Neuronal stem cell (in vitro differentiated cells): Measurements from ENCODE around the gene KDM5B.

Experiments
- DNase-seq: peaks from one replicate; pipeline ENCODE4 v3.0.0-alpha.2; 2013; ENCODE audit warnings: low spot score
- H2AFZ ChIP-seq: one replicate; pipeline ENCODE4 v1.6.1; 2013; ENCODE audit warnings: mild to moderate bottlenecking, low read length, inconsistent platforms
- H2AK5ac ChIP-seq: 2 replicates; pipeline ENCODE4 v1.6.1; 2013; ENCODE audit warnings: low read depth, mild to moderate bottlenecking, inconsistent platforms, low read length, moderate library complexity, mixed read lengths
- H2BK120ac ChIP-seq: 2 replicates; pipeline ENCODE4 v1.6.1; 2013; ENCODE audit warnings: low read depth, mild to moderate bottlenecking, inconsistent platforms, low read length, moderate library complexity, mixed read lengths
- H2BK12ac ChIP-seq: one replicate; pipeline ENCODE4 v1.6.1; 2013; ENCODE audit warnings: low read length, inconsistent platforms
- H2BK15ac ChIP-seq: 2 replicates; pipeline ENCODE4 v1.6.1; 2013; ENCODE audit warnings: mild to moderate bottlenecking, low read length, inconsistent platforms, mixed read lengths
- H2BK5ac ChIP-seq: one replicate; pipeline ENCODE4 v1.6.1; 2013; ENCODE audit warnings: inconsistent platforms, mild to moderate bottlenecking, low read length, moderate library complexity
- H3K14ac ChIP-seq: one replicate; pipeline ENCODE4 v1.6.1; 2013; ENCODE audit warnings: low read length, inconsistent platforms
- H3K18ac ChIP-seq: 2 replicates; pipeline ENCODE4 v1.6.1; 2013; ENCODE audit warnings: low read length, inconsistent platforms
- H3K23ac ChIP-seq: 2 replicates; pipeline ENCODE4 v1.6.1; 2013; ENCODE audit warnings: low read depth, mild to moderate bottlenecking, mixed read lengths, low read length, inconsistent platforms; ENCODE audit not compliant: poor library complexity
- H3K27ac ChIP-seq: replicated peaks from 3 replicates; pipeline ENCODE4 v1.5.1; 2013; ENCODE audit warnings: low read length, inconsistent platforms
- H3K27me3 ChIP-seq, 3 experiments: 2 replicates each; pipeline ENCODE4 v1.6.1; 2013; ENCODE audit warnings: low read length in 3 of 3, mild to moderate bottlenecking in 2 of 3, inconsistent platforms in 1 of 3, low read depth in 1 of 3, mixed read lengths in 1 of 3, moderate library complexity in 1 of 3; ENCODE audit not compliant: control insufficient read depth in 3 of 3, insufficient read depth in 3 of 3
- H3K36me3 ChIP-seq, 2 donors: replicated peaks in 1 of 2; 2 replicates each; pipeline ENCODE4 v1.6.1; 2013; ENCODE audit warnings: low read length in 2 of 2; ENCODE audit not compliant: control insufficient read depth in 2 of 2, insufficient read depth in 2 of 2
- H3K4ac ChIP-seq: 2 replicates; pipeline ENCODE4 v1.6.1; 2013; ENCODE audit warnings: inconsistent platforms, mild to moderate bottlenecking, low read length, moderate library complexity
- H3K4me1 ChIP-seq, 2 donors: 1 replicate in 1 of 2; 2 replicates in 1 of 2; pipeline ENCODE4 v1.6.1; 2013; ENCODE audit warnings: low read length in 2 of 2, low read depth in 1 of 2; ENCODE audit not compliant: control insufficient read depth in 2 of 2, insufficient read depth in 1 of 2
- H3K4me2 ChIP-seq: one replicate; pipeline ENCODE4 v1.6.1; 2013; ENCODE audit warnings: mild to moderate bottlenecking, low read length, inconsistent platforms; ENCODE audit not compliant: insufficient read depth, poor library complexity, severe bottlenecking
- H3K4me3 ChIP-seq, 2 donors: 2 replicates each; pipeline ENCODE4 v1.5.1; 2013; ENCODE audit warnings: low read length in 2 of 2, mild to moderate bottlenecking in 2 of 2, inconsistent platforms in 1 of 2, moderate library complexity in 1 of 2
- H3K79me1 ChIP-seq: one replicate; pipeline ENCODE4 v1.6.1; 2013; ENCODE audit warnings: low read depth, mild to moderate bottlenecking, inconsistent platforms, low read length, moderate library complexity
- H3K9ac ChIP-seq: one replicate; pipeline ENCODE4 v1.6.1; 2013; ENCODE audit warnings: mild to moderate bottlenecking, low read depth, low read length, inconsistent platforms; ENCODE audit not compliant: poor library complexity
- H3K9me3 ChIP-seq, 2 donors: replicated peaks in 1 of 2; 2 replicates each; pipeline versions ENCODE3 to v1.6.1; 2013; ENCODE audit warnings: low read length in 2 of 2, mild to moderate bottlenecking in 2 of 2, inconsistent platforms in 1 of 2, low read depth in 1 of 2, mixed read lengths in 1 of 2, moderate library complexity in 1 of 2; ENCODE audit not compliant: control insufficient read depth in 2 of 2, insufficient read depth in 1 of 2
- H4K8ac ChIP-seq: one replicate; pipeline ENCODE4 v1.6.1; 2013; ENCODE audit warnings: low read depth, mild to moderate bottlenecking, inconsistent platforms, low read length, moderate library complexity
- H4K91ac ChIP-seq: one replicate; pipeline ENCODE4 v1.6.1; 2013; ENCODE audit warnings: low read length, low read depth, mild to moderate bottlenecking, inconsistent platforms; ENCODE audit not compliant: poor library complexity
- WGBS, 2 donors: extraction: QIAGEN DNeasy Blood & Tissue Kit; methylation state at CpG; one replicate each; pipeline ENCODE4 v1.1.7; 2013; ENCODE audit warnings: missing lambda C conversion rate in 2 of 2, mixed read lengths in 1 of 2; ENCODE audit not compliant: insufficient read length in 2 of 2, insufficient replicate concordance in 1 of 2; ENCODE audit errors: extremely low coverage in 2 of 2; 5-methylcytosine and 5-hydroxymethylcytosine counted together

The KDM5B gene

DNA sequence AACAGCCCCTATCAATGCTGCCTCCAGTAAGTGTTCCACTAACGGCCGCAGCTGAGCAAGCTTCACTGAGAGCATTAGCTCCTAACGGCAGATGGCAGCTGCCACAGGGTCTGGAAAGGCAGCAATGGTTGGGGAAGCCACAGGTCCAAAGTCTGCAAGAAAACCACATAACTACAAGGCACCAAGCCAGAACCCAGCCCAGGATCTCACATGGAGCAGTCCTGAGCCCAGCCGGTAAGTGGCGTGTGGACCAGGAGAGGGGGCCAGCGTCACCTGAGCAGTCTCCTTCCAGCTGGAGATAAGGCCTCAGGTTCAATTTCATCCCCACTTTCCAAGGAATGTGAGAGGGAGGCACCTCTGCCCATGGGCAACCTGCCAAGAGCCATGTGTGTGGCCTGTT, 111.2 kb downstream of the KDM5B start:
- no peak overlapping the region for H2BK15ac ChIP-seq
- no peak overlapping the region for H3K4ac ChIP-seq
- H3K23ac ChIP-seq: peak overlapping the region; percentile 11

DNA sequence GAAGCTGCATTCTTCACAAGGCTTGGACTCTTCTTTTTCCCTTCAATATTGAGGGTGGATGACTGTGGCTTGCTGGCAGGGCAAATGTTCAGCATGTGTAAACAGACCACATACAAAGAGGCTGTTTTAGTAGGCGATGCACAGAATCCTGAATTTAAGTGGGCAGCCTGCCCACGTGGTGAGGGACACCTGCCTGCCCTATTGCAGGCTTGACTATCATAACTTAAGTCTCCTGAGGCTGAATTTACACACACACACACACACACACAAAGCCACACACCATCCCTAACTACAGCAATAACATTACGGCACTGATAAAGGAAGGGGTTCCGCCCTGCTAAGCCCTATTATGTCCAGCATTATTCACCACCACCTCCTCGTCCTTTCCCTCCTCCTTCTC, 113.9 kb downstream of the KDM5B start:
- no peak overlapping the region for H2AFZ ChIP-seq
- no peaks in the 10 kb centered on the region for H3K9me3 ChIP-seq

More for the DNA sequence above, 111.2 kb downstream of the KDM5B start:
- Histone ChIP-seq H3K27ac (no peak overlapping the region), H3K79me1 (peaks cover 1% of the 10 kb centered on the region), H2BK12ac (no peak overlapping the region), H3K9ac (no peak overlapping the region), H3K4me2 (no peak overlapping the region), H3K36me3 (no peaks in the 10 kb centered on the region), H4K8ac (no peak overlapping the region), H3K27me3 (peaks cover 0 to 49% (median 0%) of the 10 kb centered on the region in 3 experiments), H3K4me1 (no peaks in the 10 kb centered on the region), H2BK5ac (no peak overlapping the region), H2BK120ac (no peak overlapping the region), H3K9me3 (no peaks in the 10 kb centered on the region), H2AK5ac (no peak overlapping the region), H3K18ac (no peak overlapping the region), H3K4me3 (no peak overlapping the region), H2AFZ (no peak overlapping the region), H4K91ac (no peak overlapping the region), H3K14ac (no peak overlapping the region)
- DNase-seq: no peak
- WGBS, 2 donors: no CpG with 5 or more reads among the region's 6 CpGs

DNA sequence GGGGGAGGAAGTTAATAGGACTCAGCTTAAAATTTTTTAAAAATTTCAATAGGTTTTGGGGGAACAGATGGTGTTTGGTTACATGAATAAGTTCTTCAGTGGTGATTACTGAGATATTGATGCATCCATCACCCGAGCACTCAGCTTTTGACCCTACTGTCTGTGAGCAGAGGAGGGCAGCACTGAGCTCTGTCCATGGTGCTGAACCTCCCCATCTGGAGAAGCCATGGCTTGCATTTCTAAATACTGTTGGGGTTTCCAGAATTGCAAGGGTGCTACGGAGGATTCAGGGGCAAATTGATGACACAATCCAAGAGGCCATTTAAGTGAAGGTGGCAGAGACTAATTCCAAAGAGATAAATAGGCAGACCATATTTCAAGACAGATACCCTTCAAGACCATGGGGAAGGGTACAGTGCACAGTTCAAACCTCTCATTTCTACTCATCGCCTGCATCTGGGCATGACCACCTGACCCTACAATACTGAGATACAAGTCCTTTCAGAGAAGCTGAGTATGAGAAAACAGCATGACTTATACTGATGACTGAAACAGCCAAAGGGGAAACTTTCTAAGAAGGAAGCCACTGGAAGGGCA, 115.2 kb downstream of the KDM5B start:
- Histone ChIP-seq H2BK12ac (no peak overlapping the region), H3K9ac (no peak overlapping the region), H4K91ac (no peak overlapping the region), H3K79me1 (no peaks in the 10 kb centered on the region), H2BK5ac (no peak overlapping the region), H3K27me3 (peaks cover 0 to 29% (median 0%) of the 10 kb centered on the region in 3 experiments), H2AK5ac (no peak overlapping the region), H4K8ac (no peak overlapping the region), H3K14ac (no peak overlapping the region), H3K4me3 (no peak overlapping the region), H3K36me3 (no peaks in the 10 kb centered on the region), H3K9me3 (no peaks in the 10 kb centered on the region), H2BK120ac (no peak overlapping the region), H3K18ac (no peak overlapping the region), H3K4me2 (no peak overlapping the region), H3K27ac (no peak overlapping the region), H3K4me1 (peaks cover 0 to 3% of the 10 kb centered on the region in 2 donors), H3K4ac (no peak overlapping the region), H2BK15ac (no peak overlapping the region), H3K23ac (no peak overlapping the region), H2AFZ (no peak overlapping the region)
- WGBS, 2 donors: no CpG with 5 or more reads among the region's 3 CpGs
- peak; percentile 83 for DNase-seq

More for the DNA sequence above, 113.9 kb downstream of the KDM5B start:
- no peaks in the 10 kb centered on the region for H3K36me3 ChIP-seq
- no peak overlapping the region for H2BK5ac ChIP-seq
- H3K27me3 ChIP-seq: peaks cover 0 to 29% (median 0%) of the 10 kb centered on the region in 3 experiments
- no peak overlapping the region for H4K91ac ChIP-seq
- no peak overlapping the region for H3K14ac ChIP-seq
- H3K23ac ChIP-seq: no peak overlapping the region
- no peak overlapping the region for H3K4me2 ChIP-seq
- H2AK5ac ChIP-seq: no peak overlapping the region
- WGBS, 2 donors: no CpG with 5 or more reads among the region's 5 CpGs
- no peak overlapping the region for H4K8ac ChIP-seq
- no peak overlapping the region for H3K9ac ChIP-seq
- no peak for DNase-seq
- no peak overlapping the region for H2BK120ac ChIP-seq
- H3K27ac ChIP-seq: no peak overlapping the region
- no peaks in the 10 kb centered on the region for H3K79me1 ChIP-seq
- no peaks in the 10 kb centered on the region for H3K4me1 ChIP-seq
- H2BK12ac ChIP-seq: no peak overlapping the region
- H3K4ac ChIP-seq: no peak overlapping the region
- no peak overlapping the region for H2BK15ac ChIP-seq
- H3K4me3 ChIP-seq: peak overlapping the region in 1 of 2 donors; percentile 37
- no peak overlapping the region for H3K18ac ChIP-seq

DNA sequence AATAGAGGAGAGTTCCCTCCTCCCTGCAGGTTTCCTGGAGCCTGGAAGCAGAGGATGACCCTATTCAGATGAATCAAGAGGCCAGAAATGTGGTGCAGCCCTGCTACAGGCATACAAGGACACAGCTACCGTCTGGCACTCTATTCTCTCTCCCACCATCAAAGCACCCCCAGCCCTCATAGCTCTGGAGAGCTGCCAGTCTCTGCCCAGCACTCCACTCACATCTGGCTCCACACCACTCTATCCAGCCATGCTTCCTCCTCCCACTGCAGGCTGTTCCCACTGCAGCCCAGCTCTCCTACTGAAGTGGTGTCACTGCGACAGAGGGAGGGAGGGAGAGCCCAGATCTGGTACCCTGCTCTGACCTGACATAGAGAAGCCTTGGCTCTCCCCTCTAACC, 116.4 kb downstream of the KDM5B start:
- no peak overlapping the region for H3K27ac ChIP-seq
- no peak overlapping the region for H2BK5ac ChIP-seq
- no peak overlapping the region for H3K4me2 ChIP-seq
- no peak overlapping the region for H3K18ac ChIP-seq
- no peak overlapping the region for H3K9ac ChIP-seq
- H3K79me1 ChIP-seq: no peaks in the 10 kb centered on the region
- no peak overlapping the region for H3K4me3 ChIP-seq
- no peak overlapping the region for H3K14ac ChIP-seq
- WGBS, 2 donors: no CpG with 5 or more reads among the region's 2 CpGs
- H3K23ac ChIP-seq: peak overlapping the region; percentile 10
- H2AFZ ChIP-seq: no peak overlapping the region
- H4K91ac ChIP-seq: no peak overlapping the region
- no peak overlapping the region for H4K8ac ChIP-seq
- H2BK12ac ChIP-seq: no peak overlapping the region
- H3K9me3 ChIP-seq: no peaks in the 10 kb centered on the region
- H3K36me3 ChIP-seq: no peaks in the 10 kb centered on the region
- H3K4ac ChIP-seq: no peak overlapping the region
- H3K27me3 ChIP-seq: peaks cover 0 to 24% (median 0%) of the 10 kb centered on the region in 3 experiments
- peaks cover 0 to 7% of the 10 kb centered on the region in 2 donors for H3K4me1 ChIP-seq
- H2BK15ac ChIP-seq: no peak overlapping the region
- H2BK120ac ChIP-seq: no peak overlapping the region
- no peak for DNase-seq
- H2AK5ac ChIP-seq: no peak overlapping the region
